Measurements from ENCODE around the gene LRRC3B.

DNA sequence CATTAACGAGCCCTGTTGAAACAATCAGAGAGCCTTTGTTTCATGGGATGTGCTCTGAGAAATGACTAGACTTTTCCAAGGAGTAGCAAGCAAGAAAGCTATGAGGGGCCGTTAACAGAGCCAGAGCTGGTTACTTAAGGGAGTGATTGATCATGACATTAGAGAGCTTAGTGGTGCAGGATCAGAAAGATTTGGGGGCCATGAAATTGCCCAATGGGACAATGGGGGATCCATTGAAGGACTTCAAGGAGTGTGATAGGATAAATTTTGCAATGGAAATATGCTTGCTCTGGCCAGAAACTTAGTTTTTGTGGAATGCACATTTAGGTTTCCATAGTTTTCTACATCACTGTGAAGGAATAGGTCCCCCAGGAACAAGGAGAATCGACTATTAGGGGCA, 45.6 kb downstream of the LRRC3B start:
- no peak for TF ChIP-seq POLR2A (IDR thresholded peaks at IDR 0.05; ENCODE audit: low read depth, low read length)
- no peak for TF ChIP-seq POLR2AphosphoS5 (IDR thresholded peaks at IDR 0.05; ENCODE audit: low read depth, low read length)
- no peak for TF ChIP-seq TAF1 (IDR thresholded peaks at IDR 0.05; ENCODE audit: borderline replicate concordance, low read depth, low read length)
